ENCODE measurements around the gene AGPAT4. TPM values are rescaled to one million over a fixed set of nuclear protein-coding genes. Genes with fewer than 3 reads are reported as not detected.

Gene AGPAT4
- polyA plus RNA-seq, 1 donor (not counting 4 experiments of a cell fraction or from before 2014, with no cell fraction given): 8.4 TPM

- FAIRE-seq (no peak), DNase-seq (ENCODE audit: low read depth, low spot score) (peak; percentile 28)
- no peak overlapping the region for H3K4me3 ChIP-seq (ENCODE audit: control insufficient read depth in 2 of 3, extremely low read depth in 1 of 3, insufficient read depth in 2 of 3, low read depth in 1 of 3, low read length in 3 of 3)
- dilution Hi-C loops (cut with MboI; ENCODE audit: extremely low pct_ligation_motif_present, low sequenced_read_pairs): no loop called here
- peaks cover 15 to 41% of the 10 kb centered on the region in 2 experiments for H3K36me3 ChIP-seq (ENCODE audit: control insufficient read depth in 2 of 2, extremely low read depth in 1 of 2, insufficient read depth in 2 of 2, low read length in 2 of 2)
- peak overlapping the region; percentile 71 for H3K27ac ChIP-seq (ENCODE audit: control insufficient read depth, insufficient read depth, low read length)
- H4K20me1 ChIP-seq (ENCODE audit: control insufficient read depth, extremely low read depth, insufficient read depth, low read length): no peaks in the 10 kb centered on the region
- no peaks in the 10 kb centered on the region for H3K9me1 ChIP-seq (ENCODE audit: control insufficient read depth, extremely low read depth, insufficient read depth, low read length)
- no peaks in the 10 kb centered on the region for H3K79me2 ChIP-seq (ENCODE audit: control insufficient read depth, insufficient read depth, low read length)
- peak overlapping the region; percentile 32 for H3K4me2 ChIP-seq (ENCODE audit: control insufficient read depth, extremely low read depth, insufficient read depth, low read depth, low read length)
- H3K9me3 ChIP-seq (ENCODE audit: control insufficient read depth, low read depth, low read length): no peaks in the 10 kb centered on the region
- no peaks in the 10 kb centered on the region for H3K27me3 ChIP-seq (ENCODE audit: control insufficient read depth, extremely low read depth, insufficient read depth, low read length)
- no peak overlapping the region for H2AFZ ChIP-seq (ENCODE audit: control insufficient read depth, low read length)
- peak overlapping the region; percentile 22 for H3K9ac ChIP-seq (ENCODE audit: control insufficient read depth, extremely low read depth, insufficient read depth, low read length)
- TF ChIP-seq EZH2 (IDR thresholded peaks at IDR 0.05; ENCODE audit: low read length) (no peak), CTCF (optimal IDR thresholded peaks at IDR 0.05 in 1 of 3, IDR thresholded peaks at IDR 0.05 in 1 of 3, conservative IDR thresholded peaks at IDR 0.05 in 1 of 3; ENCODE audit: extremely low read depth in 1 of 3, insufficient read depth in 2 of 3, low read length in 3 of 3) (no peak)
- H3K4me1 ChIP-seq (ENCODE audit: control insufficient read depth, extremely low read depth, insufficient read depth, low read length): peaks cover 14% of the 10 kb centered on the region
These were observed 168.5 kb downstream of the AGPAT4 start for GRCh38 chr6:161105408-161105807.

- no peaks in the 10 kb centered on the region for H4K20me1 ChIP-seq (ENCODE audit: control insufficient read depth, extremely low read depth, insufficient read depth, low read length)
- peaks cover 14% of the 10 kb centered on the region for H3K4me1 ChIP-seq (ENCODE audit: control insufficient read depth, extremely low read depth, insufficient read depth, low read length)
- dilution Hi-C loops (cut with MboI; ENCODE audit: extremely low pct_ligation_motif_present, low sequenced_read_pairs): no loop called here
- DNase-seq (ENCODE audit: low read depth, low spot score): no peak
- no peak overlapping the region for H3K4me3 ChIP-seq (ENCODE audit: control insufficient read depth in 2 of 3, extremely low read depth in 1 of 3, insufficient read depth in 2 of 3, low read depth in 1 of 3, low read length in 3 of 3)
- no peaks in the 10 kb centered on the region for H3K9me3 ChIP-seq (ENCODE audit: control insufficient read depth, low read depth, low read length)
- peak; percentile 68 for FAIRE-seq
- H3K27ac ChIP-seq (ENCODE audit: control insufficient read depth, insufficient read depth, low read length): peak overlapping the region; percentile 71
- no peaks in the 10 kb centered on the region for H3K79me2 ChIP-seq (ENCODE audit: control insufficient read depth, insufficient read depth, low read length)
- H3K9ac ChIP-seq (ENCODE audit: control insufficient read depth, extremely low read depth, insufficient read depth, low read length): peak overlapping the region; percentile 22
- H2AFZ ChIP-seq (ENCODE audit: control insufficient read depth, low read length): no peak overlapping the region
- no peaks in the 10 kb centered on the region for H3K9me1 ChIP-seq (ENCODE audit: control insufficient read depth, extremely low read depth, insufficient read depth, low read length)
- H3K36me3 ChIP-seq (ENCODE audit: control insufficient read depth in 2 of 2, extremely low read depth in 1 of 2, insufficient read depth in 2 of 2, low read length in 2 of 2): peaks cover 13 to 40% of the 10 kb centered on the region in 2 experiments
- no peak for TF ChIP-seq EZH2 (IDR thresholded peaks at IDR 0.05; ENCODE audit: low read length)
- TF ChIP-seq CTCF (optimal IDR thresholded peaks at IDR 0.05 in 1 of 3, IDR thresholded peaks at IDR 0.05 in 1 of 3, conservative IDR thresholded peaks at IDR 0.05 in 1 of 3; ENCODE audit: extremely low read depth in 1 of 3, insufficient read depth in 2 of 3, low read length in 3 of 3): no peak
- peak overlapping the region; percentile 32 for H3K4me2 ChIP-seq (ENCODE audit: control insufficient read depth, extremely low read depth, insufficient read depth, low read depth, low read length)
- no peaks in the 10 kb centered on the region for H3K27me3 ChIP-seq (ENCODE audit: control insufficient read depth, extremely low read depth, insufficient read depth, low read length)
These were observed 168.9 kb downstream of the AGPAT4 start for GRCh38 chr6:161104966-161105365.
